CD14-positive monocyte (primary cell): Measurements from ENCODE around the gene FREM2. TPM values are rescaled to one million over a fixed set of nuclear protein-coding genes. Genes with fewer than 3 reads are reported as not detected.

Source experiments
- DNase-seq, 3 donors: peaks; one replicate each; pipeline ENCODE4 v3.0.0-alpha.2; 2011 to 2022
- H2AFZ ChIP-seq: 2 replicates; pipeline ENCODE4 v1.6.0; 2012; ENCODE audit warnings: mild to moderate bottlenecking, low read depth, low read length, inconsistent platforms; ENCODE audit not compliant: insufficient read depth, poor library complexity, severe bottlenecking
- H3K27ac ChIP-seq, 2 donors: 1 replicate in 1 of 2; 2 replicates in 1 of 2; pipeline ENCODE4 v1.5.1; 2012 to 2013; ENCODE audit warnings: low read length in 2 of 2, control low read depth in 1 of 2, inconsistent platforms in 1 of 2, low read depth in 1 of 2, mild to moderate bottlenecking in 1 of 2
- H3K27me3 ChIP-seq, 2 donors: one replicate each; pipeline versions ENCODE4 v1.6.0 to v1.6.1; 2011 to 2013; ENCODE audit warnings: low read length in 2 of 2; ENCODE audit not compliant: control insufficient read depth in 2 of 2, insufficient read depth in 2 of 2
- H3K36me3 ChIP-seq, 2 donors: replicated peaks in 1 of 2; 1 replicate in 1 of 2; 2 replicates in 1 of 2; pipeline versions ENCODE4 v1.5.1 to v1.6.1; 2012 to 2013; ENCODE audit warnings: low read length in 2 of 2, control low read depth in 1 of 2, inconsistent platforms in 1 of 2, mild to moderate bottlenecking in 1 of 2; ENCODE audit not compliant: insufficient read depth in 2 of 2, control insufficient read depth in 1 of 2
- H3K4me1 ChIP-seq, 2 donors: 1 replicate in 1 of 2; 2 replicates in 1 of 2; pipeline versions ENCODE4 v1.5.1 to v1.6.1; 2012 to 2013; ENCODE audit warnings: low read length in 2 of 2, control low read depth in 1 of 2, inconsistent platforms in 1 of 2, mild to moderate bottlenecking in 1 of 2, moderate library complexity in 1 of 2; ENCODE audit not compliant: insufficient read depth in 2 of 2, control insufficient read depth in 1 of 2
- H3K4me2 ChIP-seq: replicated peaks from 2 replicates; pipeline ENCODE3; 2012; ENCODE audit warnings: low read length, moderate library complexity, mild to moderate bottlenecking; ENCODE audit not compliant: poor library complexity, severe bottlenecking; ENCODE audit errors: extremely low read depth
- H3K4me3 ChIP-seq, 3 experiments: fragments of 200-600 bp in 1 of 3; sonication (generic) in 1 of 3; replicated peaks in 1 of 3; 1 replicate in 2 of 3; 2 replicates in 1 of 3; pipeline ENCODE4 v1.5.1; 2011 to 2013; ENCODE audit warnings: low read length in 3 of 3, mild to moderate bottlenecking in 3 of 3, control low read depth in 2 of 3, low read depth in 2 of 3, inconsistent platforms in 1 of 3, moderate library complexity in 1 of 3
- H3K79me2 ChIP-seq: 2 replicates; pipeline ENCODE4 v1.6.0; 2012; ENCODE audit warnings: mild to moderate bottlenecking, control low read depth, inconsistent platforms, low read length, moderate library complexity; ENCODE audit not compliant: insufficient read depth
- H3K9ac ChIP-seq: 2 replicates; pipeline ENCODE4 v1.6.0; 2017; ENCODE audit warnings: low read length, mild to moderate bottlenecking; ENCODE audit not compliant: insufficient read depth, poor library complexity, severe bottlenecking
- H3K9me3 ChIP-seq, 2 donors: replicated peaks in 1 of 2; 1 replicate in 1 of 2; 2 replicates in 1 of 2; pipeline versions ENCODE4 v1.5.1 to v1.6.1; 2012 to 2013; ENCODE audit warnings: low read length in 2 of 2, control low read depth in 1 of 2; ENCODE audit not compliant: control insufficient read depth in 1 of 2, insufficient read depth in 1 of 2
- H4K20me1 ChIP-seq: 2 replicates; pipeline ENCODE4 v1.6.0; 2012; ENCODE audit warnings: mild to moderate bottlenecking, low read length, control low read depth, moderate library complexity; ENCODE audit not compliant: insufficient read depth
- H3K27ac Mint-ChIP-seq, 7 donors: one replicate each; pipeline ENCODE4 v1.8.0; 2020; ENCODE audit warnings: mild to moderate bottlenecking in 7 of 7, mixed read lengths in 7 of 7, moderate library complexity in 6 of 7, inconsistent platforms in 2 of 7
- H3K27me3 Mint-ChIP-seq, 3 donors: one replicate each; pipeline ENCODE4 v1.8.0; 2021 to 2022; ENCODE audit warnings: low read depth in 3 of 3, mild to moderate bottlenecking in 3 of 3, mixed read lengths in 3 of 3, moderate library complexity in 3 of 3, inconsistent platforms in 1 of 3
- H3K36me3 Mint-ChIP-seq, 2 donors: one replicate each; pipeline ENCODE4 v1.8.0; 2020; ENCODE audit warnings: mixed read lengths in 2 of 2, inconsistent platforms in 1 of 2, mild to moderate bottlenecking in 1 of 2
- H3K4me1 Mint-ChIP-seq: one replicate; pipeline ENCODE4 v1.8.0; 2020; ENCODE audit warnings: mild to moderate bottlenecking, mixed read lengths
- H3K4me3 Mint-ChIP-seq, 2 donors: one replicate each; pipeline ENCODE4 v1.8.0; 2020; ENCODE audit warnings: mild to moderate bottlenecking in 2 of 2, mixed read lengths in 2 of 2, moderate library complexity in 1 of 2
- H3K9me3 Mint-ChIP-seq, 7 donors: one replicate each; pipeline ENCODE4 v1.8.0; 2020 to 2022; ENCODE audit warnings: mixed read lengths in 7 of 7, mild to moderate bottlenecking in 6 of 7, moderate library complexity in 6 of 7, inconsistent platforms in 2 of 7
- WGBS: methylation state at CpG from one replicate; pipeline ENCODE4 v1.1.5; 2013; ENCODE audit warnings: missing lambda C conversion rate; ENCODE audit not compliant: insufficient coverage; 5-methylcytosine and 5-hydroxymethylcytosine counted together
- intact Hi-C, 2 donors: fragments of 100-400 bp; cut with micrococcal nuclease; formaldehyde crosslinking; loops; one replicate each; pipeline versions ENCODE4 v1.15.0 to v1.15.1; 2023
- polyA plus RNA-seq, 3 donors: library from polyadenylated mRNA; depleted of rRNA in 1 of 3; unstranded in 2 of 3; stranded (reverse) in 1 of 3; fragments of 300-500 nt in 2 of 3; fragments of >200 nt in 1 of 3; fragmentation: Illumina TruSeq in 2 of 3; gene quantifications; 1 replicate in 2 of 3; 2 replicates in 1 of 3; pipeline ENCODE4 v1.2.3, GENCODE V29; 2012 to 2021
- TF ChIP-seq, protein P1 (sequence below): fragments of 200-600 bp; IDR thresholded peaks from one replicate; pipeline ENCODE4 v1.8.0; 2022; ENCODE audit warnings: antibody characterized with exemption, mild to moderate bottlenecking

FREM2 gene
- polyA plus RNA-seq, 3 donors, result not detected

DNA sequence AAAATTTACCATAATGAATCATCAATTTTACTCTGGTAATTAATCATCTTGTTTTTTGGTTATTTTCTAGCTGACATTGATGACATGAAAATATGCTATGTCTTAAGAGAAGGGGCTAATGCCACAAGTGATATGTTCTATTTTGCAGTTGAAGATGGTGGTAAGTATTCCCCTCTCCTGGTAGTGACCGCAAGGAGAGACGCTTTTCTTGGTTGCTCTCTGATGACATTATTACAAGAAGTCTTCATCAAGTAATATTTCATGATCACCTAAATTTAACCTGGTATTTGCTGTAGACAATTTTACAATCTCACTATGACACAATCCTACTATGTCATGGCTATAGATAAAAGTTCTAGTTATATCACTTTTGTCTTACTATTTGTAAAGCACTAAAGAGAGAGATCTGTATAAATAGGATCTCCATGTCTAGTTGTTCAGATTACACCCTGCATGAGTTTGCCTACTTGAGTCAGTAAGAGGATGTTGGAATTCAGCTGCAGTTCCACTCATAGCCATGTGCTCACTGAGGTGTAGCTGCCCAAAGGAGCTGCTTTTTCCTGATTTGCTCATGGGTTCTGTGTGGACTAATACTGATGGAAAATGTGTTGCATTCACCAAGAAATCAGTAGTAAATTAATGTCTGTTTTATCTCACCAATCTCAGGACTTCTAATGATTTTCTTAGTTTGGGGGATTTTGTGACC lies 10.9 kb downstream of the FREM2 start:
- no peak overlapping the region for H3K4me2 ChIP-seq
- intact Hi-C loops, result no loop called here
- DNase-seq, result no peak
- no peak overlapping the region for H3K27ac ChIP-seq
- H3K4me1 ChIP-seq, result no peaks in the 10 kb centered on the region
- H3K79me2 ChIP-seq, result no peaks in the 10 kb centered on the region
- Mint-ChIP-seq H3K27me3 (peaks cover 0 to 2% (median 0%) of the 10 kb centered on the region in 3 donors), H3K4me1 (no peaks in the 10 kb centered on the region), H3K4me3 (no peak overlapping the region), H3K9me3 (no peaks in the 10 kb centered on the region), H3K27ac (no peak overlapping the region), H3K36me3 (no peaks in the 10 kb centered on the region)
- no peak overlapping the region for H3K9ac ChIP-seq
- no peaks in the 10 kb centered on the region for H3K9me3 ChIP-seq
- TF ChIP-seq, protein P1, sequence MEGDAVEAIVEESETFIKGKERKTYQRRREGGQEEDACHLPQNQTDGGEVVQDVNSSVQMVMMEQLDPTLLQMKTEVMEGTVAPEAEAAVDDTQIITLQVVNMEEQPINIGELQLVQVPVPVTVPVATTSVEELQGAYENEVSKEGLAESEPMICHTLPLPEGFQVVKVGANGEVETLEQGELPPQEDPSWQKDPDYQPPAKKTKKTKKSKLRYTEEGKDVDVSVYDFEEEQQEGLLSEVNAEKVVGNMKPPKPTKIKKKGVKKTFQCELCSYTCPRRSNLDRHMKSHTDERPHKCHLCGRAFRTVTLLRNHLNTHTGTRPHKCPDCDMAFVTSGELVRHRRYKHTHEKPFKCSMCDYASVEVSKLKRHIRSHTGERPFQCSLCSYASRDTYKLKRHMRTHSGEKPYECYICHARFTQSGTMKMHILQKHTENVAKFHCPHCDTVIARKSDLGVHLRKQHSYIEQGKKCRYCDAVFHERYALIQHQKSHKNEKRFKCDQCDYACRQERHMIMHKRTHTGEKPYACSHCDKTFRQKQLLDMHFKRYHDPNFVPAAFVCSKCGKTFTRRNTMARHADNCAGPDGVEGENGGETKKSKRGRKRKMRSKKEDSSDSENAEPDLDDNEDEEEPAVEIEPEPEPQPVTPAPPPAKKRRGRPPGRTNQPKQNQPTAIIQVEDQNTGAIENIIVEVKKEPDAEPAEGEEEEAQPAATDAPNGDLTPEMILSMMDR, result no peak
- no peak overlapping the region for H3K4me3 ChIP-seq
- no peaks in the 10 kb centered on the region for H4K20me1 ChIP-seq
- H3K27me3 ChIP-seq, result no peaks in the 10 kb centered on the region
- no peak overlapping the region for H2AFZ ChIP-seq
- no CpG with 5 or more reads among the region's 2 CpGs for WGBS
- H3K36me3 ChIP-seq, result no peaks in the 10 kb centered on the region

- Histone ChIP-seq H4K20me1 (no peaks in the 10 kb centered on the region), H3K4me3 (no peak overlapping the region), H3K4me1 (no peaks in the 10 kb centered on the region), H3K9ac (no peak overlapping the region), H2AFZ (no peak overlapping the region), H3K27ac (no peak overlapping the region), H3K27me3 (no peaks in the 10 kb centered on the region), H3K79me2 (no peaks in the 10 kb centered on the region), H3K9me3 (no peaks in the 10 kb centered on the region), H3K4me2 (no peak overlapping the region), H3K36me3 (no peaks in the 10 kb centered on the region)
- no peak overlapping the region for H3K27ac Mint-ChIP-seq
- H3K4me1 Mint-ChIP-seq, result no peaks in the 10 kb centered on the region
- peaks cover 0 to 2% (median 0%) of the 10 kb centered on the region in 7 donors for H3K9me3 Mint-ChIP-seq
- no peaks in the 10 kb centered on the region for H3K36me3 Mint-ChIP-seq
- DNase-seq, result no peak
- TF ChIP-seq, protein P1, result no peak
- no peak overlapping the region for H3K4me3 Mint-ChIP-seq
- no CpG with 5 or more reads among the region's 2 CpGs for WGBS
- H3K27me3 Mint-ChIP-seq, result no peaks in the 10 kb centered on the region
- intact Hi-C loops, result no loop called here
Measured at GRCh38 chr13:38700051-38700450, 13.2 kb downstream of the FREM2 start.
